Renal cortex interstitium (tissue), 15 donors: Measurements from ENCODE around the gene GPRIN1. TPM values are rescaled to one million over a fixed set of nuclear protein-coding genes. Genes with fewer than 3 reads are reported as not detected.

Experiments used
- DNase-seq, 11 donors: peaks; one replicate each; pipeline ENCODE4 v3.0.0-alpha.2; 2013; ENCODE audit warnings: low read depth in 9 of 11, low spot score in 4 of 11; ENCODE audit errors: extremely low read depth in 1 of 11
- long read RNA-seq, 16 experiments: transcript quantifications; one replicate each; lab custom pipeline, GENCODE V29; 2026
- polyA plus RNA-seq, 3 donors: library from polyadenylated mRNA; unstranded; fragments of 120-200 nt; gene quantifications; one replicate each; pipeline ENCODE4 v1.2.1, GENCODE V29; 2013; ENCODE audit not compliant: insufficient read length in 3 of 3

GPRIN1 gene
- polyA plus RNA-seq = 1 to 10 TPM; 1.4 to 2.3 (median 2.2) TPM
- long read RNA-seq, donor 1 = 0 reads
- long read RNA-seq, donor 2 = 0 reads
- long read RNA-seq, donor 3, full-length matches to known transcripts = 1 of 1 reads
- long read RNA-seq, donor 3, partial matches to known transcripts = 0 of 1 reads
- long read RNA-seq, donor 3, other reads (novel, unspliced or antisense) = 0 of 1 reads
- long read RNA-seq, donor 4 = 0 reads
- long read RNA-seq, donor 5 = 0 reads
- long read RNA-seq, donor 6, full-length matches to known transcripts = 3 of 3 reads
- long read RNA-seq, donor 6, partial matches to known transcripts = 0 of 3 reads
- long read RNA-seq, donor 6, other reads (novel, unspliced or antisense) = 0 of 3 reads
- long read RNA-seq, donor 7 = 0 reads
- long read RNA-seq, donor 8 = 0 reads
- long read RNA-seq, donor 9 = 0 reads
- long read RNA-seq, donor 10 = 0 reads
- long read RNA-seq, donor 11, full-length matches to known transcripts = 1 of 1 reads
- long read RNA-seq, donor 11, partial matches to known transcripts = 0 of 1 reads
- long read RNA-seq, donor 11, other reads (novel, unspliced or antisense) = 0 of 1 reads
- long read RNA-seq, donor 12 = 0 reads
- long read RNA-seq, donor 13 = 0 reads
- long read RNA-seq, donor 14, partial matches to known transcripts = 5 of 5 reads
- long read RNA-seq, donor 14, other reads (novel, unspliced or antisense) = 0 of 5 reads
- long read RNA-seq, donor 15 = 0 reads
- long read RNA-seq, donor 16, full-length matches to known transcripts = 2 of 2 reads
- long read RNA-seq, donor 16, partial matches to known transcripts = 0 of 2 reads
- long read RNA-seq, donor 16, other reads (novel, unspliced or antisense) = 0 of 2 reads

GRCh38 chr5:176609724-176610434 lies at the start of gene GPRIN1:
Gene GPRIN1 (minus strand): TSS chr5:176610156. CDS start chr5:176599834, 10,322 bp downstream.
- DNase-seq = peak in 6 of 11 donors; percentile 39 to 70 (median 52)

- no peak for DNase-seq
These were observed 49.5 kb upstream of the GPRIN1 start for GRCh38 chr5:176659512-176659839.

GRCh38 chr5:176658817-176659511 lies 49.0 kb upstream of the GPRIN1 start:
- no peak for DNase-seq

GRCh38 chr5:176658007-176658599 lies 48.1 kb upstream of the GPRIN1 start:
- peak in 9 of 11 donors; percentile 29 to 53 (median 45) for DNase-seq

GRCh38 chr5:176656467-176656990 lies 46.6 kb upstream of the GPRIN1 start:
- DNase-seq = no peak

- DNase-seq = no peak
These were observed 44.9 kb upstream of the GPRIN1 start for GRCh38 chr5:176654856-176655255.

- DNase-seq = no peak
These were observed 43.7 kb upstream of the GPRIN1 start for GRCh38 chr5:176653401-176654385.

- no peak for DNase-seq
These were observed 42.2 kb upstream of the GPRIN1 start for GRCh38 chr5:176652136-176652535.

- DNase-seq = no peak
These were observed 41.6 kb upstream of the GPRIN1 start for GRCh38 chr5:176651472-176651980.

- DNase-seq = no peak
These were observed 40.5 kb upstream of the GPRIN1 start for GRCh38 chr5:176650354-176650884.

- DNase-seq = no peak
These were observed 38.7 kb upstream of the GPRIN1 start for GRCh38 chr5:176648474-176649194.

GRCh38 chr5:176647843-176648473 lies 38.0 kb upstream of the GPRIN1 start:
- DNase-seq = peak in 5 of 11 donors; percentile 19 to 46 (median 31)

- DNase-seq = peak; percentile 94 to 100 (median 98)
These were observed 37.3 kb upstream of the GPRIN1 start, which contains the start of gene TSPAN17 for GRCh38 chr5:176647030-176647842. Gene TSPAN17 (plus strand): TSS chr5:176647484. CDS start chr5:176647616, 132 bp downstream.

GRCh38 chr5:176646707-176647029 lies 36.7 kb upstream of the GPRIN1 start:
- DNase-seq = no peak
